ENCODE measurements around the gene ETF1.
"Not testable (repeated sequence)": the region's sequence is repeated elsewhere in the genome, so short reads cannot be mapped to it uniquely, and the experiment has no call there.

ETF1 gene

GRCh38 chr5:138528744-138529469 lies 14.1 kb downstream of the ETF1 start:
- DNase-seq (ENCODE audit: low spot score): no peak

DNA sequence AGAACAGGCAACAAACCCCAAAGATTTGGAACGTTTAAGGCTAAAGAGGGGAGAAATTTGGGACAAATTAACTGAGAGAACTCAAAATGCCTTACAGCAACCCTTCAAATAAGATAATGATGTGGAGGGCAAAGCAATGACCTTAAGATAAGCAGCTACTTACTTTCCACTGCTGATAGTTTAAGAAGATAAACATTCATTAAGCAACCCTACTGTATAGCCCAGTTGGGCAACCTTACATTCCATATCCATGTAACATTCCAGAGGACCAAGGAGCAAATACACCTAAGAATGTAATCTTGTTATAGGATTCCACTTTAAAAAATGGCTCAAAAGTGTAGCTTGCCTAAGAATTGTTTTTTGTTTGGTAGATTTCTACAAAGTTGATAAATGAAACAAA lies 14.8 kb downstream of the ETF1 start:
- no peak for DNase-seq (ENCODE audit: low spot score)

- no peak for DNase-seq (ENCODE audit: low spot score)
These were observed 15.9 kb downstream of the ETF1 start for GRCh38 chr5:138527170-138527569.

DNA sequence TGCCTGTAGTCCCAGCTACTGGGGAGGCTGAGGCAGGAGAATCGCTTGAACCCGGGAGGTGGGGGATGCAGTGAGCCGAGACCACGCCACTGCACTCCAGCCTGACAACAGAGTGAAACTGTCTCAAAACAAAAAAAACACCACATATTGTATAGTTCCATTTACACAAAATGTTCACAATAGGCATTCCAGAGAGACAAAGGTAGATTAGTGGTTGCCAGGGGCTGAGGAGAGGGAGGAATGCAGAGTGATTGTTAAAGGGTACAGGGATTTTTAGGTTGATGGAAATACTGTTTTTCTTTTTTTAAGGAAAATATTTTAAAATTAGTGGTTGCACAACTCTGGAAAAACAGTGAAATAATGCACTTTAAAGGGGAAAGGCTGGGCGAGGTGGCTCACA lies 19.6 kb downstream of the ETF1 start:
- DNase-seq (ENCODE audit: low spot score): no peak

DNA sequence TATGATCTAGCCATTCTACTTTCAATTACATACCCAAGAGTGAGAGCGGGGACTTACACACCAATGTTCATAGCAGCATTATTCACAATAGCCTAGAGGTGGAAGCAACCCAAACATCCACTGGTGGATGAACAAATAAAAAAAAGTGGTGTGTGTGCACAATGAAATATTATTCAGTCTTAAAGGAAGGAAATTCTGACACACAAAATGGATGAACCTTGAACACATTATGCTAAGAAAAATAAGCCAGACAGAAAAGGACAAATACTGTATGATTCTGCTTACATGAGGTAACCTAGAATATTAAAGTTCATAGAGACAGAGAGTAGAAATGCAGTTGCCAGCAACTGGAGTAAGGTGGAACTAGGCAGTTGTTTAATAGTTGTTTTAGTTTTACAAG lies 22.1 kb downstream of the ETF1 start:
- DNase-seq (ENCODE audit: low spot score): no peak

DNA sequence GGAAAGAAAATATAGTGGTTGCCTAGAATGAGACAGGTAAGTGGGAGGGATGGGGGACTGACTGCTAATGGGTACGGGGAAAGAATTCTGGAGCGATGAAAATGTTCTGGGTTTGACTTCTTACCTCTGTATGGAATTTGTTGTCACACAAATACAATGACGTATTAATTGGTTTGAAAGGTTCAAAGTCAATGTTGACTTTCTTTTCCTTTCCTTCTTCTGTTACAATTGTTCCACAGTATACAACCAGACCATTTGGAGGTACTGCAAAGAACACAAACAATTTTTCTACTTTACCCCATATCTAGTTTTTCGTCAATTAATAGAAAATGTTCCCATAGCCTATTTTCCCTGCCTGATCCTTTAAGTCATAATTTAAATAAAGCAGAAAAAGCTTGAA lies 25.6 kb downstream of the ETF1 start:
- no peak for DNase-seq (ENCODE audit: low spot score)

DNA sequence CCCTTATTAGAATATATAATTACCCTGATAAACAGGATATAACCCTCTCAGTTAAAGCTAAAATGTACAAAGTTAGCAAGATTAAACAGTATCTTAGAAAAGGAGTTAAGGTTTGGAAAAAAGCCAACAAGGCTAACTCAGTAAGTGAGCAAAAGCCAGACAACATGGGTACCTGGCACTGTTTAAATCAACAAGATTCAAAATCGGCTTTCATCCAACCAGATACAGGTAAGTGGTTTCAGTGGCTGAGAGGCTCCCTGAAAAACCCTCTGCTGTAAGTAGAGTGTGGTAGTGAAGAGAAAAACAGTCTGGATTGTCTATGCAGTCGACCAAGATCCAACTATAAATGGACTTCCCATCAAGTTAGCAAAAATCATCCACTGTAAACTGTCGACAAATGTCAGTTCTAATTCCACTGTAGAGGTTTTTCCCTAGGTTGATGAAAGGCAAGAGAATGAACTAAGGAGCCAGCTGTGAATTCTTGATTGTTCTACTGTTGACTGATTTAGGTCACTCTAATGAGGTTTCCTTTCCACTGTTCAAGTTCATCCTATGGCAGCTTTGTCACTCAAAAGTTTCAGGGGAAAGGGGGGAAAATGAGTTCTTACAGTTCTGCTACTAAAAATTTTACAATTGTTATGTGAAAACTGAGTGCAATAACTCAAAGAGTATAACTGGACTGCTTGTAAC lies 27.3 kb downstream of the ETF1 start:
- DNase-seq (ENCODE audit: low spot score): no peak

GRCh38 chr5:138514021-138514420 lies 29.0 kb downstream of the ETF1 start:
- no peak for DNase-seq (ENCODE audit: low spot score)

DNA sequence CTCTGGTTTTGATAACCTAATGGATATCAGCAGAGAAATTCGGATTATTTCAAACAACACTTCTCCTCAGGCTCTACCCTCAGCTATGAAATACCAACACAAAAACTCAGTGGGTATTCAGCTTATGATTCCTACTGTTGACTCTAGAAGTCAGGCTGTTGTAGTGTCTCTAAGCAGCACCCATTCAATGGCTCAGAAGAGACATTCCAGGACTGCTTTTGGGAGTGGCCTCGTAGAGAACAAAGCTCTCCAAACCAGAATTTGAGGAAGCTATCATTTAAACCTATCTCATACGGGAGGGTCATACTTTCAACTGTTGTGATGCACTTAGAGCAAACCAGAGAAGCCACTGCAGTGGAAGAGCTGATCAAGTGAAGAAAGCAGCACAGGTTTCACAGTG lies 34.1 kb downstream of the ETF1 start:
- no peak for DNase-seq (ENCODE audit: low spot score)

DNA sequence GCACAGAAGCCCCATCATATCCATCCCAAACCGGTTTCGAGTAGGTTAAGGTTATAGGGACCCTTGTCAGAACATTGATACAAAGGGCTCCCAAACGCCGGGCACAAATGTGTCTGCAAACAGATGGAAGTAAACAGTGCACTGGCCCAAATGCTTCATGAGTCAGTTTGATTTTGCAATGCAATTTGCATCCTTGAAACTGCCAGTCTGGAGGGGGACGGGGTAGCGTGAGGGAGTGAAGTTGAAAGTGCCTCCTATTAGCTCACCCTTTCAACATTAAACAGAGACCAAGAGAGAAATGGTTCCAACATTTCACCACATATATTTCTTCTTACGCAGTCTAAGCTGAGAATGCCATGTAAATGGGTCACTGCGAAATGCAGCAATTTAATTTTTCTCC lies 35.6 kb downstream of the ETF1 start:
- not testable (repeated sequence) for DNase-seq (ENCODE audit: low spot score)

DNA sequence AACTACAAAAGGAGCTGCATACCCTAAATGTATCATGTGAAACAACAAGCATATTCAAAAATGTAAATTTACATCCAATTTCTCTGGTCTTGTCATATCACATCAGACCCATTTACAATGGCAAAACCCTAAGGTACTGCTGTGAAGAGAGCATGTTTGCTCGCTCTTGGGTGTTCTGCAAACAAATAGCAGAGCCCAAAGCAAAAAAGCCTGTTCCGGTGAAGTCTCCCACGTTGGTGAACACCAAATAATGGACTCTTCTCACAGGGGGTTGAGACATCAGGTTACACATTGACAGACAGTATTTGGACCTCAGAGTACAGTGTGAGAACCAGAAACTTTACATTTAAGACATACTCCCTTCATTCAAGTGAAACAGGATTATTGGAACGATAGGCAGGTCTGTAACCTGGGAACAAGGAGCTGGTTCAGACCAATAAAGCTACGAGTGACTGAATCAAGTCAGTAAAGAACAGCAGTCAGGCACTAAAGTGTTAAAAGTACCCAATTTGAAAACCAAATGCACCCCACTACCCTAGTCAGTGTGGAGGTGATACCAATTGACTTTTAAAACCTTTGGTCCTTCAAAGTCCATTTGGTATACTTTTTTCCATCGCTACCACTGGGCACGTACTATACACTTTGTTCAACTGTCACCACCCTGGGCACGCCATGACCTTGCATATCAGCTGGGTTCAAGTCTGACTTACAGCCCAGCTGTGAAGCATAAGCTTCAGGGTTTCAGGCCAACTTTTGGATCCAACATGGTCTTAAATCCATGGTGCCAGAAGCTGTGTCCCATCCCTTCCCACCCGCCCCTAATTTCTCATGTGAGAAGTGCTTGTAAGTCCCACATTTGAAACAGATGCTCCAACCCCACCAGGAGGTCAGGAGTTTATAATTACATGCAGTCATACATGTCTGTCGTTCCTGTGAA lies 36.4 kb downstream of the ETF1 start:
- no peak for DNase-seq (ENCODE audit: low spot score)

- no peak for DNase-seq (ENCODE audit: low spot score)
These were observed 38.2 kb downstream of the ETF1 start for GRCh38 chr5:138504799-138505198.

- DNase-seq (ENCODE audit: low spot score): peak; percentile 76
These were observed 39.4 kb downstream of the ETF1 start for GRCh38 chr5:138503487-138504270.

- DNase-seq (ENCODE audit: low spot score): no peak
These were observed 40.5 kb downstream of the ETF1 start for GRCh38 chr5:138502521-138502920.

- DNase-seq (ENCODE audit: low spot score): no peak
These were observed 40.9 kb downstream of the ETF1 start for GRCh38 chr5:138502121-138502520.

- no peak for DNase-seq (ENCODE audit: low spot score)
These were observed 44.7 kb downstream of the ETF1 start for GRCh38 chr5:138498376-138498775.

- DNase-seq (ENCODE audit: low spot score): no peak
These were observed 47.7 kb downstream of the ETF1 start for GRCh38 chr5:138495351-138495750.

DNA sequence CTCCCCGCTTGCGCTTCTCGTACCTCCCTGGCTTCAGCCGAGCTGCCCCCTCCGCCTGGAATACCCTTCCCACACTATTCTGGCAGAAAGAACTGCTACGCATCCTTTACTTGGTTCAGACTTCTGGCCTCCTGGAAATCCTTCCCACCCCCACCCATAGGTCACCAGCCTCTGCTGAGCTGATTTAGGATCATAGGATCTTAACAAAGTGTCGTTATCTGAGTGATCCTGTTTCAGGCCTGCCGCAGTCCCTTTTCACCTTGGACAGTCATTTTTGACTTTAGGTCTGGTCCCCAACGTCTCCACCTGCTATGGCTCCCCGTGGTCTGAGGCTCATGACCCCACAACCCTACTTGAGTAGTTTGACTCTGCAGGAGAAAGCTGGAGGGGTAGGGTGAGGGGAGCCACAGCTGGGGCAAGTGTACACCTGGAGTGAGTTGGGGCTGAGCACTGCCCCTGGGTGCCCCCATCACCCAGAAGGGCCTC lies 50.4 kb downstream of the ETF1 start:
- DNase-seq (ENCODE audit: low spot score): no peak

DNA sequence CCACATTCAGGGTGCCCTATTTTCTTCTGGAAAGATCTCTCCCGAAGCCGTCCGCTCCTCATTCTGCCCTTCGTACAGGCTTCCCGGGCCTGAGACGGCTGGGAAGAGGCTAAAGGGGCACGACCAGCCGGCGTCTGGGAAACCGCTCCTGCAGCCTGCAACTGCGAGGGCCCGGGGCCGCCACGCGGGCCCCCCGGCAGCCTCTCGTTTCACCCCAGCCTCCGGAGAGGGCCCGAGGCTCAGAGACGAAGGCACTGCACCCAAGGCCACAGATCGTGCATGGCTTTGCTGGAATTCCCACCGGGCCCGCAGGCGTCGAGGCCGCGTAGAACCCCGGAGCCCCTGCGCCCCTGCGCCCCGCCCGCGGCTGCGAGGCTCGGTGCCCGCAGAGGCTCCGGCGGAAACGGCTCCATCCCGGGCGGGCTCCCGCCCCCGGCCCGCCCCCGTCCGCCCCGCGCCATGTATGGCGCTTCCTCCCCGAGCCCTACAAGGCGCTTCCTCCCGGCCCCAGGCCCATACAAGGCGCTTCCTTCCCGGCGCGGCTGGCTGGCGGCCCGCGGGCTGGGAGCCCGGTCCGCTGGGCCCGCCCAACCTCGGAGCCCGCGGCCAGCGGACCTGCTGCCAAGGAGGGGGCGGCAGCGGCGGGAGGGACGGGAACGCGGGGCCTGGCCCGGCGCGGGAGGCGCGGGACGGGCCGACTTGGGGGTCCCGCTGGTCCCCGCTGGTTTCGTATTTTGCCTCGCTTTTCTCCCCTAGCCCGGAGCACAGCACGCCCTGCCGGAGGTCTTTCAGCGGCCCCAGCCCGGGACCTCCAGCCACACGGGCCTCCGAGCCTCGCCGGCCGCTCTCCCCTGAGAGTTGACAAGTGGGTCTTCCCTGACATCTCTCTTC lies 51.1 kb downstream of the ETF1 start:
- peak; percentile 30 for DNase-seq (ENCODE audit: low spot score)

- no peak for DNase-seq (ENCODE audit: low spot score)
These were observed 51.8 kb downstream of the ETF1 start for GRCh38 chr5:138491284-138491648.

All from hematopoietic multipotent progenitor cell treated with erythropoietin and hydrocortisone succinate and interleukin-3 and kit ligand, for 17 days (in vitro differentiated cells).